Stimulated activated CD8-positive, alpha-beta memory T cell treated with anti-CD3 and anti-CD28 coated beads, Interleukin-15, amount 100 ng/mL, for 24 hours (primary cell): Measurements from ENCODE around the gene VAV1.
"Not testable (repeated sequence)": the region's sequence is repeated elsewhere in the genome, so short reads cannot be mapped to it uniquely, and the experiment has no call there.

Experiments used
- DNase-seq: peaks from one replicate; pipeline ENCODE4 v3.0.0-alpha.2; 2020; ENCODE audit warnings: low read depth

VAV1 gene

DNA sequence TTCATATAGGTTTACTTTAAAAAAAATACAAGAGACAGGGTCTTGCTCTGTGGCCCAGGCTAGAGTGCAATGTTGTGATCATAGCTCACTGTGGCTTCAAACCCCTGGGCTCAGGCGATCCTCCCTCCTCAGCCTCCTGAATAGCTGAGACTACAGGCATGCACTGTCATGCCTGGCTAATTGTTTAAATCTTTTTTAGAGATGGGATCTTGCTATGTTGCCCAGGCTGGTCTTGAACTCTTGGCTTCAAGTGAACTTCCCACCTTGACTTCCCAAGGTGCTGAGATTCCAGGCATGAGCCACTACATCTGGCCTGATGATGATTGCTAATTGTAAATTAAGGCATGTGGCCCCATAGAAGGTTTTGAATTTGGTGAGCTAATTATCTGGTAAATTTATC lies 79.5 kb downstream of the VAV1 start:
- no peak for DNase-seq

DNA sequence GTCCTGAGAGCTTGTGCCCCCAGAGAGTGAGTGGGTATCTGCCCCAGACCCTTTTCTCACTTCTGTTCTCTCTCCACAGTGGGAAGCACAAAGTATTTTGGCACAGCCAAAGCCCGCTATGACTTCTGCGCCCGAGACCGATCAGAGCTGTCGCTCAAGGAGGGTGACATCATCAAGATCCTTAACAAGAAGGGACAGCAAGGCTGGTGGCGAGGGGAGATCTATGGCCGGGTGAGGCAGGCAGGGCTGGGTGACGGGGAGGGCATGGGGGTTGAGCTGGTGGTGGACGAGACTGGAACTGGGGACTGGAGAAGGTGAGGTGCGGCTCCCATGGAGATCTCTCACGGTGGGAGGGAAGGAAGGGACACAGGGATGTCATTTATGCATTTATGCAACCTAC lies 81.4 kb downstream of the VAV1 start:
- no peak for DNase-seq

DNA sequence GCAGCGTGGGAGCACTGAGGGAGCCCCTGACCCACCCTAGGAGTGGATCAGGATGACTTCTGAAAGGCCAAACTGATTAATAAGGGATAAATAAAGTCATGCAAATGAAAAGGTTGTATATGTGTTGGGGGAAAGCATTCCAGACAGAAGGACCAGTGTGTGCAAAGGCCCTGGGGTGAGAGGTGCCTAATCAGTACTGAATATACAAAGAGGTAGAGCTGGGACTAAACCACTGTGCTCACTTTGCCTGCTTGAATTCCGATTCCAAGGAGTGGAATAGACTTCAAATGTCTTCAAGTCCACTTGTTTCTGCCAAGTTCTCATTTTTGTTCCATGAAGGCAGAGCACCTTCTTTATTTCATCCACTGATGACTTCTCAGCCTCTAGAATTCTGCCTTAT lies 82.2 kb downstream of the VAV1 start:
- no peak for DNase-seq

DNA sequence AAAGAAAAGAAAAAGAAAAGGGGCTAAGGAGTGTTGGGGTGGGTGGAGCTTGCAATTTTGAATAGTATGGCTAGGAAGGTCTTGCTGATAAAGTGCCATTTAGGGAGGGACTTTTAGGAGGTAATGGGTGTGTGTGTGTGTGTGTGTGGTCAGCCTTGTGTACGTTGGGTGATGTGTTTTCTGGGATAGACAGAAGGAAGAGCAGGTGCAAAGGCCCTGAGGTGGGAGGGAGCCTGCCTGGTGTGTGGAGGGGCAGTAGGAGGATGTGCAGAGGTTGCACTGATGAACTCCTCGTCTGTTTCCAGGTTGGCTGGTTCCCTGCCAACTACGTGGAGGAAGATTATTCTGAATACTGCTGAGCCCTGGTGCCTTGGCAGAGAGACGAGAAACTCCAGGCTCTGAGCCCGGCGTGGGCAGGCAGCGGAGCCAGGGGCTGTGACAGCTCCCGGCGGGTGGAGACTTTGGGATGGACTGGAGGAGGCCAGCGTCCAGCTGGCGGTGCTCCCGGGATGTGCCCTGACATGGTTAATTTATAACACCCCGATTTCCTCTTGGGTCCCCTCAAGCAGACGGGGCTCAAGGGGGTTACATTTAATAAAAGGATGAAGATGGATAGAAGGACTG lies 84.4 kb downstream of the VAV1 start:
- no peak for DNase-seq

DNA sequence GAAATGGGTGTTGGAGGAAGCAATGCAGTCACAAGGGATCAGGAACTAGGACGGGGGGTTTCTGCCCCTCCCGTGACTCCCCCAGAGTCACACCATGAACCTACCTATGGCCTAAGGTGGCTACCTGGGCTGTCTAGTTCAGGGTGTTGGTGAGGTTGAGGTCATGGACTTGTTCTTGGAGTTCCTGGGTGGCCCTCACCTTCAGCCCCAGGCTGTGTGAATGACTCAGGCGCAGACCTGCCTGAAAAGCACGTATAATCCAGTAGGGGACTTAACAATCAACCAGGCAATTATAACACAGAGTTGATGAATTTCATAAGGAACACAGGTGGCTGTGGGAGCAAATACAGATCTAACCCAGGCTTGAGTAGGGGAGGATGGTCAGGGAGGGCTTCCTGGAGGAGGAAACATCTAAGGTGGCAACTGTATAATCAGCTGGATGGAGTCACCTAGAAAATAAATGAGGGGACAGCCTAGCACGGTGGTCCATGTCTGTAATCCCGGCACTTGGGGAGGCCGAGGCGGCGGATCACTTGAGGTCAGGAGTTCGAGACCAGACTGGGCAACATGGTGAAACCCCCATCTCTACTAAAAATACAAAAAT lies 89.3 kb downstream of the VAV1 start:
- DNase-seq = no peak

DNA sequence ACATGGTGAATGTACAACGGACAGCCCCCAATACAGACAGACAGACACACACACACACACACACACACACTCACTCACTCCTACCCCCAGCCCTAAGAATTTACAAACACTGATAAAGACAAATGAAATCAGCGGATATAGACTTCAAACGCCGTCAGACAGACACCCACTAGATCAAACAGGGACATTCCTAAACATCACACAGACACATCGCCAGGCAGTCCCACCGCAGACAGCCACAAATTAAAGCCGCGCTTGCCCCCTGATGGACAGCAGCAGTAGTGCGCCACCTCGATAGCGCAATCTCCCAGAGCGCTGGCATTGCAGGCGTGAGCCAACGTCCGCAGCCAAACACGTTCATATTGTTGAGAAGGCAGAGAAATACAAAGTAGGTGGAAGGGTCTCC lies 90.2 kb downstream of the VAV1 start:
- DNase-seq = peak; percentile 65

DNA sequence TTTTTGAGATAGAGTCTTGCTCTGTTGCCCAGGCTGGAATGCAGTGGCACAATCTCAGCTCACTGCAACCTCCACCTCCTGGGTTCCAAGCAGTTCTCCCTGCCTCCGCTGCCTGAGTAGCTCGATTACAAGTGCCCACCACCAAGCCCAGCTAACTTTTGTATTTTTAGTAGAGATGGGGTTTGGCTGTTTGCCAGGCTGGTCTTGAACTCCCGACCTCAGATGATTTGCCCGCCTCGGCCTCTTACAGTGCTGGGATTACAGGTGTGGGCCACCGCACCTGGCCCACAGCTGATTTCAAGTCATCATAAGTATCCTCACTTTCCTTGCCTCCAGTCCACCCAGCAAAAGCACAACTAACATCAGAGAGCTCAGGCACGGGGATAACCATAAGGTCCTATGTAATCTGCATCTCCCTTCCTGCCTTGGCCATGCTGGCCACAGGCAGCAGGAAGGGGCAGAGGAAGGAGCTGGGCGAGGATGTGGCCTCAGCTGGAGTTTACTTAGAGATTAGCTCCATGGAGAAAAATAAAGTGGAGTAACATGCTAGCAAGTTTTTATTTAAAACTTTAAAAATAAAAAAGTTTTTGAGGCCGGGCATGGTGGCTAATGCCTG lies 91.9 kb downstream of the VAV1 start:
- no peak for DNase-seq

DNA sequence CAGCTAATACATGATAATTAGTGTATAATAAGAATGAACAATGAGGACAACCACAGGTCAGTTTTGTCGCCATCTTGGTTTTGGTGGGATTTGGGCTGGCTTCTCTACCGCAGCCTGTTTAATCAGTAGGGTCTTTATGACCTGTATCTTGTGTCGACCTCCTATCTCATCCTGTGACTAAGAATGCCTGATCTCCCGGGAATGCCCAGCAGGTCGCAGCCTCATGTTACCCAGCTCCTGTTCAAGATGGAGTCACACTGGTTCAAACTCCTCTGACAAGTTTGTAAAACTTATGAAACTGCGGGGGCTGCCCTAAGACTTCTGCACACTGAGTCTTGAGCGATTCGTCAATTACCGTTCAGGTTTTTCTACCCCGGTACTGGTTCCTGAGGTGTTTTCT lies 93.3 kb downstream of the VAV1 start:
- no peak for DNase-seq

DNA sequence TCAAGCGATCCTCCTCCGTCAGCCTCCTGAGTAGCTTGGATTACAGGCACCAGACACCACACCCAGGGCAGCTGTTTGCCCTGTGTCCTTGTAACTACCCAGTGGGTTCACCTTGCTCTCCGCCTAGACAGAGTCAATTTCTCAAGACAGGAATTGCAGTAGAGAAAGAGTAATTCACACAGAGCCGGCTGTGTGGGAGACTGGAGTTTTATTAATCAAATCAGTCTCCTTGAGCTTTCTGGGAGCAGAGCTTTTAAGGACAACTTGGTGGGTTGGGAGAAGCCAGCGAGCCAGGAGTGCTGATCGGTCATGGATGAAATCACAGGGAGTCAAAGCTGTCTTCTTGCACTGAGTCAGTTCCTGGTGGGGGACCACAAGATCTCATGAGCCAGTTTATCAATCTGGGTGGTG lies 94.2 kb downstream of the VAV1 start:
- DNase-seq = no peak

DNA sequence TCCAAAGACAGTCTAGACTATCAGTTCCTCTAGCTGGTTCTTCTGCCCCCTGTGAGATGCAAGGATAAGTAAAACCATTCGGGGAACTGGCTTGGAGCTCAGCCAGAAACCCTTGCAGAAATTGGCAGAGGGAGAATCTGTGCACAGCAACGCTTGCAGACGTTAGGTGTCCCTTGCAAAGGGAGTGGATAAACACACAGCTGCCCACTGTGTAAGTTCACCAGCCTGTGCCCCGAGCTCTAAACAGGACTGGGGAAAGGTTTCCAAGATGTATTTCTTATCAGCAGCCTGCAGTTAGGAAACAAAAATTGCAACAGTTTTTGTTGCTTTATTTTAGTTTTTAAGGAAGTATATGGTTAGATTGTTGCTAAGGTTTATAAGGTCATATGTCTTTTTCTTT lies 95.8 kb downstream of the VAV1 start:
- DNase-seq = no peak

DNA sequence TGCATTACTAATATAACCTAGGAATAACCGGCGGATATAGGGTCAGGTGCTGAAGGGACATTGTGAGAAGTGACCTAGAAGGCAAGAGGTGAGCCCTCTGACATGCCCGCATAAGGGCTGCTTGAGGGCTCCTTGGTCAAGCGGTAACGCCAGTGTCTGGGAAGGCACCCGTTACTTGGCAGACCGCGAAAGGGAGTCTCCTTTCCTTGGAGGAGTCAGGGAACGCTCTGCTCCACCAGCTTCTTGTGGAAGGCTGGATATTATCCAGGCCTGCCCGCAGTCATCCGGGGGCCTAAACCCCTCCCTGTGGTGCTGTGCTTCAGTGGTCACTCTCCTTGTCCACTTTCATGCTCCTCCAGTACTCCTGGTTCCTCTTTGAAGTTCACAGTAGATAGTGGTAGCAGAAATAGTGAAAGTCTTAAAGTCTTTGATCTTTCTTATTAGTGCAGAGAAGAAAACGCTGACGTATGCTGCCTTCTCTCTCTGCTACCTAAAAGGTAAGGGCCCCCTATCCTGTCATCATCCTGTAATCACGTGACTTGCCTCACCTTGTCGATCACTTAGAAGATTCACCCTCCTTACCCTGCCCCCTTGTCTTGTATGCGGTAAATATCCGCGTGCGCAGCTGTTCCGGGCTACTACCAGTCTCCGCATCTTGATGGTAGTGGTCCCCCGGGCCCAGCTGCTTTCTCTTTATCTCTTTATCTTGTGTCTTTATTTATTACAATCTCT lies 96.8 kb downstream of the VAV1 start:
- DNase-seq = not testable (repeated sequence)

DNA sequence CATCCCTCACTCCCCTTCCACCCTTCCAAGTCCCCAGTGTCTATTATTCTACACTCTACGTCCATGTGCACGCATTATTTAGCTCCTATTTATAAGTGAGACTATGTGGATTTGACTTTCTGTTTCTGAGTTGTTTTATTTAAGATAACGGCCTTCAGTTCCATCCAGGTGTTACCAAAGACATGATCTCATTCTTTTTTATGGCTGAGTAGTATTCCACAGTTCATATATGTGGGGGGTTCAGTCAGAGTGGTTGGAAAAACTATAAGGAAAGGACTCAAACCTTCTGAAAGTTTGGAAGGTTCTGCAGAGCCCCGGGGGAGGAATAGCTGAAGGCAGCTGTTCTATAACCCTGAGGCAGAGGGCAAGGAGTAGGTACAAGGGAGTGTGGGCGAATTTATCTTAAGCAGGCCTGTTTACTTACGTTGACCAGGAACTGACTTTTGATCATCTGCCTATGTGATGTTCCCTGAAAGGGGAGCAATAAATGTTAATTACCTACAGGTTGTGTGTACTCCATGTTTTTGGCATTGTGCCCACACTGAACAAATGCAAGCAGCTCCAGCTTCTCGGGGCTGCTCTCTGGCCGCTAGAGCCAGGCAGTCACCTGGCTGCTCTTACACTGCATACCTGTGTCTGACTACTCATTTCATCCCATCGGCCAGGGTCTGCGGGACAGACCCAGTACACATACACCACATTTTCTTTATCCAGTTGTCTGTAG lies 101.4 kb downstream of the VAV1 start:
- no peak for DNase-seq

DNA sequence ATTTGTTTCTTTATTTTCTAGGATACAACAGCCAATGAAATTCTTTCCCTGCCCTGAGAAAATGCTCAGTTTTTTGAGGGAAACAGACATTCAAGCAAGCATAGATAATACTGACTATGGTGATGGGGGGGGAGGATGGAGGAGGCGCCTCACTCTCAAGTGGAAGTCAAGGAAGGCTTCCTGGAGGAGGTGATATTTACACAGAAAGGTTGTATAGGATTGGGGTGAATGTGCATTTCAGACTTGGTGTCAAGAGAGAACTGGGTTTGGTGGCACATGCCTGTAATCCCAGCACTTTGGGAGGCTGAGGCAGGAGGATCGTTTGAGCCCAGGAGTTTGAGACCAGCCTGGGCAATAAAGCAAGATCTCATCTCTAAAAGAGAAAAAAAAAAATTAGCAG lies 102.7 kb downstream of the VAV1 start:
- DNase-seq = no peak

DNA sequence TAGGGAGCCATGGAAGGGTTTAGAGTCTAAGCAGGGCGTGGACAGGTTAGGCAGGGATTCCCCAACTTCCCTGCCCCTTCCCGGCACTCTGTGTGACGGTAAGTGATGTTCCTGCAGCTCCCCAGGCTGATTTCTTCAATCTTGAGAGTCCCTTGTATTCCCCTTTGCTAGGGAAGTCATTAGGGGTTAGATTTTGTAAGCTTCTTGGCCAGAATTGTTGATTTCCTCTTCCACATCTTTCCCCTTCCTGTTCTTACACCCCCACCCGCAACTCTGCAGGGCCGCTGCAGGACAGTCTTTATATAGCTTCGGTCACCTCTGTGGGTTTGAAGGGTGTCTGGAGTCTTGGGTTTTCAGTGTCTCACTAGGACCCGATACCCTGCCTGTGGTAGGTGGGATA lies 104.2 kb downstream of the VAV1 start:
- no peak for DNase-seq

DNA sequence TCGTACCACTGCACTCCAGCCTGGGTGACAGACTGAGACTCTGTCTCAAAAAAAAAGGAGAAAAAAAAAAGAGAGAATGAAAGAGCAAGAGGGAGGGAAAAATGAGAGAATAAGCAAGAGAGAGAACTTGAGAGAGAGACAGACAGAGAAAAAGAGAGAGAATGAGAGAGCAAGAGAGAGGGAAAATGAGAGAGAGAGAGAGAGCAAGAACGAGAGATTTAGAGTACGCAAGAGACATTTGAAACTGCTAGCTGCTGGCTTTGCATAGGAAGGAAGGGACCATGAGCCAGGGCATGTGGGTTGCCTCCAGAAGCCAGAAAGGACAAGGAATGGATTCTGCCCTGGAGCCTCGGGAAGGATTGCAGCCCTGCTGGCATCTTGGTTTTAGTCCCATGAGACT lies 105.3 kb downstream of the VAV1 start:
- no peak for DNase-seq

DNA sequence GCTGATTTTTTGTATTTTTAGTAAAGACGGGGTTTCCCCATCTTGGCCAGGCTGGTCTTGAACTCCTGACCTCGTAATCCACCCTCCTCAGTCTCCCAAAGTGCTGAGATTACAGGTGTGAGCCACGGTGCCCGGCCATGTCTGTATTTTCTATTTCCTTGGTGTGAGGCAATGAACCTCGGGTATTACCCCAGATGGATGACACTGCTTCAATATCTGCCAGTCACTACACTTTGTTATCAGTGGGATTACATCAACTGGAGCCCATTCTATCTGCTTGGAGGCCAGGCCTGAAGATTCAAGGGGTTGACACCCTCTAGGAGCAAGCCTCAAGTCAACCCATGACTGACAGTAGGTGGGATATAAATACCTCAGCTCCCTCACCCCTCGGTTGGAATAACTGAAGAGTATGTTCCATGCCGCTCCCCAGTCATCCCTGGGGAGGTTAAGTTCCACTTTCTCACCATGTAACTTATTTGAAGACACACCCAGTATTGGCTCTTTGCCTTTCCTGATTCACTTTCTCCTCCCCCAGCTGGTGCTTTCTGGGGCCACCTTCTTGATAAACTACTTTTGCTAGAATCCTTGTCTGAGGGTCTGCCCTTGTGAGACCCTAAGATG lies 113.9 kb downstream of the VAV1 start:
- no peak for DNase-seq

DNA sequence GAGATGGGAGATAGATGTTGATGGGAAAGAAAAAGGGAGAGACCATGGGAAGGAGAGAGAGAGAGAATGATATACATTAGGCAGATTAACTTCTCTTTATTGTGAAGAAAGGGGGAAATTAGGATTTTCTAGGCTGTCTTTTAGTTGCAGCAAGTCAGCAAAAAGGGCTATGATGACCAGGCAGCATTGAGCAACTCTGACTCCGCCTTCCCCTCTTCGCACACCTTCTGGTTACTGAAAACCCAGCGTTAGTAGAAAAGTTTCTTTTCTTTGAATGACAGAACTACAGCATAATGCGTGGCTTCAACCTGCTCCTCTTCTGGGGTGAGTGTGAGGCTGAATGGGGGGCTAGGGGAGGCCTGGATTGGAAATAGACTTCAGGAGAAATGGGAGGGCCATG lies 114.8 kb downstream of the VAV1 start, which contains the start of gene ADGRE1:
TSS of gene ADGRE1 (plus strand) at position 264 of the 400 bp plus-strand sequence. CDS start at position 294, 30 bp downstream.
- DNase-seq = no peak

DNA sequence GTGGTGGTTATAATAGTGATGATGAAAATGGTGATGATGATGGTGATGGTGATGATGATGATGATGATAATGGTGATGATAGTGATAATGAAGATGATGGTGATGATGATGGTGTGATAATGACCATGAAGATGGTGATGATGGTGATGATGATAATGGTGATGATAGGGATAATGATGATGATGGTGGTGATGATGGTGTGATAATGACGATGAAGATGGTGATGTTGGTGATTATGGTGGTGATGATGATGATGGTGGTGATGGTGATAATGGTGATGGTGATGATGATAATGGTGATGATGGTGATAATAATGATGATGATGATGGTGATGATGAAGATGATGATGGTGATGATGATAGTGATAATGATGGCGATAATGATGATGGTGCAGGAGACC lies 116.5 kb downstream of the VAV1 start:
- DNase-seq = no peak

DNA sequence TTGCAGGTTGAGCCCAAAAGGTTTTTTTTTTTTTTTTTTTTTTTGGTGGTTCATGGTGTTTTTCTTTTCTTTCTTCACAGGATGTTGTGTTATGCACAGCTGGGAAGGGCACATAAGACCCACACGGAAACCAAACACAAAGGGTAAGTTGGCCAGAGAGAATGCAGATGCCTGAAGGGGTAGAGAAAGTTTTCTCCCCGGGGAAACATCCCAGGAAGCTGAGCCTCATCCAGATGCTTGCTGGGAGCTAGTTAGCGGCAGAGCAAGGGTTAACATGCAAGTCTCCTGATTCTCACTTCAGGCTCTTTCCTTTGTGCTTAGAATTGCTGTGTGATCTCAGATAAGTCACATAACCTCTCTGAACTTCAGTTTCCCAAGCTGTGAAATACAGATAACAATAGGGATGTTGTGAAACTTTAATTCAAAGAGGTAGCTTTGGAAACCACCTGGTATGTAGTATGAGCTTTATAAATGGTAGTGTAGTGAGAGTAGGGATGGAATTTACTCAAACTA lies 117.9 kb downstream of the VAV1 start:
- DNase-seq = no peak

DNA sequence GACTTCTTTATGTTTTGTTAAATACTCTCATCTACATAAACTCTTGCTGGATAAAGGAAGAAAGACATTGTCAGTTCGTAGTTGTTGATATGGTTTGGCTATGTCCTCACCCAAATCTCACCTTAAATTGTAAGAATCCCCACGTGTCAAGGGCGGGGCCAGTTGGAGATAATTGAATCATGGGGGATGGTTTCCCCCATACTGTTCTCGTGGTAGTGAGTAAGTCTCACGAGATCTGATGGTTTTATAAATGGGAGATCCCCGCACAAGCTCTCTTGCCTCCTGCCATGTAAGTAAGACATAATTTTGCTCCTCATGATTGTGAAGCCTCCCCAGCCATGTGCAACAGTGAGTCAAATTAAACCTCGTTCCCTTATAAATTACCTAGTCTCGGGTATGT lies 118.4 kb downstream of the VAV1 start:
- DNase-seq = peak; percentile 2

DNA sequence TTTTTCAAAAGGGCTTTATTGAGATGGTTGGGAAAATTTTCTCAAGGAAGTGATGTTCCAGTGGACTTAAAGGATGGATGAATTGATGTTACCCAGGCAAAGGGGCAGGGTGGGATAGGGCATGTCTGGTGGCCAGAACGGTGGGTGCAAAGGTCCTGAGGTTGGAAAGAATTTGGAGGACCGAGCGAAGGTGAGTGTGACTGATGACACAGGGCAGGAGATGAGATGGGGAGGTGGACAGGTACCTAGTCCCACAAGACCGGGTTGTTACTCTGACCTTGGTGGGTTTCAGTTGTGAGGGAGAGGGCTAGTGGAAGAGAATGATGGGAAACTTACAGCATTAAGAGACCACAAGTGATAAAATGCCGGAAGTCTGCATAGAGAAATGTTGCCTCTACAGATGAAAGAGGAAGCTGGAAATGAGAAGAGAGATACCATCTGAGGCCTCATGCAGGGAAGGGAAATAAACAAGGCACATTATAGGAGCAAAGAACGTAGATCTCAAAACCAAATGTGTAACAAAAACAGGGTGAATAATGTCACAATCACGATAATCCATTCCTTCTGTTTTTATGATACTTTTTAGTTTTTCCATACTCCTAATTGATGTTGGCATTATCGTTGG lies 119.4 kb downstream of the VAV1 start:
- DNase-seq = no peak
